H9 (cell line): Measurements from ENCODE around the gene STOM. TPM values are rescaled to one million over a fixed set of nuclear protein-coding genes. Genes with fewer than 3 reads are reported as not detected.

ENCODE experiments used
- DNase-seq: peaks from one replicate; pipeline ENCODE4 v3.0.0-alpha.2; 2017
- H2AFZ ChIP-seq: one replicate; pipeline ENCODE4 v1.6.1; 2013; ENCODE audit warnings: mild to moderate bottlenecking, low read length, control low read depth, moderate library complexity
- H2AK5ac ChIP-seq: 2 replicates; pipeline ENCODE4 v1.6.1; 2013; ENCODE audit warnings: low read length, control low read depth, mixed read lengths; ENCODE audit not compliant: insufficient read length
- H2BK120ac ChIP-seq: one replicate; pipeline ENCODE4 v1.6.1; 2013; ENCODE audit warnings: low read depth, mild to moderate bottlenecking, low read length, control low read depth, inconsistent platforms; ENCODE audit not compliant: poor library complexity, severe bottlenecking
- H2BK12ac ChIP-seq: 2 replicates; pipeline ENCODE4 v1.6.1; 2013; ENCODE audit warnings: low read length, control low read depth, mixed read lengths, low read depth; ENCODE audit not compliant: insufficient read length
- H2BK15ac ChIP-seq: 2 replicates; pipeline ENCODE4 v1.6.1; 2013; ENCODE audit warnings: low read depth, low read length, control low read depth
- H2BK20ac ChIP-seq: one replicate; pipeline ENCODE4 v1.6.1; 2013; ENCODE audit warnings: low read depth, mild to moderate bottlenecking, low read length, control low read depth, inconsistent platforms; ENCODE audit not compliant: poor library complexity, severe bottlenecking
- H2BK5ac ChIP-seq: 2 replicates; pipeline ENCODE4 v1.6.1; 2013; ENCODE audit warnings: low read length, control low read depth, mixed read lengths; ENCODE audit not compliant: insufficient read length
- H3K14ac ChIP-seq: 2 replicates; pipeline ENCODE4 v1.6.1; 2013; ENCODE audit warnings: low read length, control low read depth; ENCODE audit not compliant: insufficient read depth
- H3K18ac ChIP-seq: 2 replicates; pipeline ENCODE4 v1.6.1; 2013; ENCODE audit warnings: low read depth, mild to moderate bottlenecking, mixed read lengths, low read length, control low read depth; ENCODE audit not compliant: insufficient read length
- H3K23ac ChIP-seq: 2 replicates; pipeline ENCODE4 v1.6.1; 2013; ENCODE audit warnings: low read length, control low read depth, mixed read lengths, low read depth; ENCODE audit not compliant: insufficient read length
- H3K23me2 ChIP-seq: 2 replicates; pipeline ENCODE4 v1.6.1; 2013; ENCODE audit warnings: low read depth, mild to moderate bottlenecking, mixed read lengths, low read length, control low read depth; ENCODE audit not compliant: insufficient read length, poor library complexity, severe bottlenecking
- H3K27ac ChIP-seq: 2 replicates; pipeline ENCODE4 v1.5.1; 2013; ENCODE audit warnings: low read length, control low read depth, mixed read lengths, low read depth; ENCODE audit not compliant: insufficient read length
- H3K27me3 ChIP-seq: 2 replicates; pipeline ENCODE4 v1.6.1; 2013; ENCODE audit warnings: low read length, control low read depth, inconsistent platforms; ENCODE audit not compliant: insufficient read depth
- H3K4ac ChIP-seq: 2 replicates; pipeline ENCODE4 v1.6.1; 2013; ENCODE audit warnings: low read depth, mild to moderate bottlenecking, control low read depth, inconsistent platforms, low read length, moderate library complexity
- H3K4me1 ChIP-seq: 2 replicates; pipeline ENCODE4 v1.6.1; 2013; ENCODE audit warnings: low read length, control low read depth, inconsistent platforms; ENCODE audit not compliant: insufficient read depth
- H3K4me2 ChIP-seq: 2 replicates; pipeline ENCODE4 v1.6.1; 2013; ENCODE audit warnings: low read length, control low read depth, mixed read lengths; ENCODE audit not compliant: insufficient read length, insufficient read depth
- H3K56ac ChIP-seq: 2 replicates; pipeline ENCODE4 v1.6.1; 2013; ENCODE audit warnings: low read depth, mild to moderate bottlenecking, mixed read lengths, low read length, control low read depth; ENCODE audit not compliant: insufficient read length
- H3K79me1 ChIP-seq: 2 replicates; pipeline ENCODE4 v1.6.1; 2013; ENCODE audit warnings: low read depth, mild to moderate bottlenecking, moderate library complexity, low read length, control low read depth, inconsistent platforms; ENCODE audit not compliant: insufficient read depth, poor library complexity, severe bottlenecking
- H3K79me2 ChIP-seq: 2 replicates; pipeline ENCODE4 v1.6.1; 2013; ENCODE audit warnings: low read length, control low read depth, inconsistent platforms; ENCODE audit not compliant: insufficient read depth
- H3K9ac ChIP-seq: 2 replicates; pipeline ENCODE4 v1.6.1; 2013; ENCODE audit warnings: low read length, control low read depth, mixed read lengths; ENCODE audit not compliant: insufficient read length; ENCODE audit errors: extremely low read depth
- H3K9me3 ChIP-seq: one replicate; pipeline ENCODE4 v1.6.1; 2013; ENCODE audit warnings: low read depth, low read length, inconsistent platforms; ENCODE audit not compliant: control insufficient read depth
- H3T11ph ChIP-seq: one replicate; pipeline ENCODE4 v1.6.1; 2013; ENCODE audit warnings: mild to moderate bottlenecking, low read length, control low read depth, inconsistent platforms
- H4K20me1 ChIP-seq: one replicate; pipeline ENCODE4 v1.6.1; 2013; ENCODE audit not compliant: control insufficient read depth, insufficient read length, insufficient read depth
- H4K5ac ChIP-seq: 2 replicates; pipeline ENCODE4 v1.6.1; 2013; ENCODE audit warnings: low read depth, mild to moderate bottlenecking, mixed read lengths, low read length, control low read depth; ENCODE audit not compliant: insufficient read length
- H4K8ac ChIP-seq: replicated peaks from 2 replicates; pipeline ENCODE4 v1.6.1; 2013; ENCODE audit warnings: low read length, control low read depth, mixed read lengths, low read depth; ENCODE audit not compliant: insufficient read length
- H4K91ac ChIP-seq: 2 replicates; pipeline ENCODE4 v1.6.1; 2013; ENCODE audit warnings: low read depth, mild to moderate bottlenecking, moderate library complexity, mixed read lengths, low read length, control low read depth; ENCODE audit not compliant: insufficient read length
- H3K27ac Mint-ChIP-seq, 3 experiments: 2 replicates in 2 of 3; 3 replicates in 1 of 3; pipeline ENCODE4 v1.8.0; 2020 to 2021; ENCODE audit warnings: mixed read lengths in 3 of 3, mild to moderate bottlenecking in 1 of 3, moderate library complexity in 1 of 3
- H3K27me3 Mint-ChIP-seq: 2 replicates; pipeline ENCODE4 v1.8.0; 2021; ENCODE audit warnings: low read depth, mild to moderate bottlenecking, moderate library complexity, mixed read lengths
- H3K36me3 Mint-ChIP-seq, 3 experiments: 2 replicates in 2 of 3; 3 replicates in 1 of 3; pipeline ENCODE4 v1.8.0; 2020 to 2021; ENCODE audit warnings: low read depth in 3 of 3, mixed read lengths in 3 of 3; ENCODE audit not compliant: insufficient read depth in 1 of 3
- H3K4me1 Mint-ChIP-seq, 2 experiments: 2 replicates each; pipeline ENCODE4 v1.8.0; 2020; ENCODE audit warnings: mixed read lengths in 2 of 2
- H3K4me3 Mint-ChIP-seq, 2 experiments: 2 replicates in 1 of 2; 3 replicates in 1 of 2; pipeline ENCODE4 v1.8.0; 2020 to 2021; ENCODE audit warnings: mild to moderate bottlenecking in 2 of 2, mixed read lengths in 2 of 2, moderate library complexity in 1 of 2
- H3K9me3 Mint-ChIP-seq, 2 experiments: 2 replicates in 1 of 2; 3 replicates in 1 of 2; pipeline ENCODE4 v1.8.0; 2020; ENCODE audit warnings: mild to moderate bottlenecking in 2 of 2, mixed read lengths in 2 of 2, moderate library complexity in 1 of 2
- whole genome bisulfite sequencing: extraction: QIAGEN DNeasy Blood & Tissue Kit; methylation state at CpG from one replicate; pipeline ENCODE4 v1.1.7; 2013; ENCODE audit warnings: missing lambda C conversion rate, low lambda C conversion rate, mixed read lengths; ENCODE audit not compliant: insufficient read length; ENCODE audit errors: extremely low coverage; 5-methylcytosine and 5-hydroxymethylcytosine counted together
- total RNA-seq: library from RNA; stranded (reverse); gene quantifications from 2 replicates; pipeline ENCODE4 v1.2.1, GENCODE V29; 2021
- TF ChIP-seq, protein P1 (sequence below): fragments of 200-600 bp; sonication (generic); conservative IDR thresholded peaks from 3 replicates; pipeline ENCODE4 v1.8.0; 2021; ENCODE audit warnings: antibody characterized with exemption, mild to moderate bottlenecking

STOM gene
- total RNA-seq, 1 experiment from 2014 or later: 15.3 TPM

DNA sequence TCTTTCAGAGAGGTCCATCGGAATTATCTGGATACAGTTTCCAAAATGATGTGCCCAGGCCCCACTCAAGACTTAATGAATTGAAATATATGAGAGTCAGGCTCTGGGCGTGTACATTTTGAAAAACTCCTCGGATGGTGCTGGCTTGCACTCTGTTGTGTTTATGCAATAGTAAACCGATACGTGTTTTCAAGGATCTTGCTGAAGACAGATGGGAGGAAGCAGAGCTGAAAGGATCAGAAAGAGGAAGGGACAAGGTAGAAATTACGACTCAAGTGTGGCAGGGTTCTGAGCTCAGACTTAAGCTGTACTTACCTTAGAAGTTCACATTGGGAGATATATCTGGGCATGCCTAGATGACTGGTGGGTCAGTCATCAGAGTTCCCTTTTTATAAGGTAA, 13.7 kb upstream of the STOM start:
- Histone ChIP-seq H3K4me1 (peaks cover 4% of the 10 kb centered on the region; the same call in 1 of the 2 replicates), H3K9ac (no peak overlapping the region), H4K20me1 (no peaks in the 10 kb centered on the region), H3K23ac (no peak overlapping the region), H3K79me1 (no peaks in the 10 kb centered on the region), H3K23me2 (no peaks in the 10 kb centered on the region), H3K14ac (no peak overlapping the region), H2BK20ac (no peak overlapping the region), H4K8ac (no peak overlapping the region), H3T11ph (no peak overlapping the region), H2BK15ac (no peak overlapping the region), H2BK12ac (no peak overlapping the region), H4K5ac (no peak overlapping the region), H2AFZ (no peak overlapping the region), H3K18ac (no peak overlapping the region), H3K4me2 (no peak overlapping the region), H4K91ac (no peak overlapping the region), H3K56ac (no peak overlapping the region), H3K79me2 (no peaks in the 10 kb centered on the region), H3K27ac (no peak overlapping the region), H3K27me3 (no peaks in the 10 kb centered on the region), H2AK5ac (no peak overlapping the region), H2BK5ac (no peak overlapping the region), H2BK120ac (no peak overlapping the region), H3K9me3 (no peaks in the 10 kb centered on the region), H3K4ac (no peak overlapping the region)
- no peak for DNase-seq
- Mint-ChIP-seq H3K9me3 (peaks cover 0 to 3% of the 10 kb centered on the region in 2 experiments; a peak in 1 of 5 replicates), H3K36me3 (no peaks in the 10 kb centered on the region), H3K27ac (no peak overlapping the region; a peak in 1 of 7 replicates), H3K27me3 (no peaks in the 10 kb centered on the region), H3K4me3 (no peak overlapping the region), H3K4me1 (peaks cover 16 to 21% of the 10 kb centered on the region in 2 experiments)
- WGBS: no CpG with 5 or more reads among the region's 6 CpGs
- TF ChIP-seq, protein P1, sequence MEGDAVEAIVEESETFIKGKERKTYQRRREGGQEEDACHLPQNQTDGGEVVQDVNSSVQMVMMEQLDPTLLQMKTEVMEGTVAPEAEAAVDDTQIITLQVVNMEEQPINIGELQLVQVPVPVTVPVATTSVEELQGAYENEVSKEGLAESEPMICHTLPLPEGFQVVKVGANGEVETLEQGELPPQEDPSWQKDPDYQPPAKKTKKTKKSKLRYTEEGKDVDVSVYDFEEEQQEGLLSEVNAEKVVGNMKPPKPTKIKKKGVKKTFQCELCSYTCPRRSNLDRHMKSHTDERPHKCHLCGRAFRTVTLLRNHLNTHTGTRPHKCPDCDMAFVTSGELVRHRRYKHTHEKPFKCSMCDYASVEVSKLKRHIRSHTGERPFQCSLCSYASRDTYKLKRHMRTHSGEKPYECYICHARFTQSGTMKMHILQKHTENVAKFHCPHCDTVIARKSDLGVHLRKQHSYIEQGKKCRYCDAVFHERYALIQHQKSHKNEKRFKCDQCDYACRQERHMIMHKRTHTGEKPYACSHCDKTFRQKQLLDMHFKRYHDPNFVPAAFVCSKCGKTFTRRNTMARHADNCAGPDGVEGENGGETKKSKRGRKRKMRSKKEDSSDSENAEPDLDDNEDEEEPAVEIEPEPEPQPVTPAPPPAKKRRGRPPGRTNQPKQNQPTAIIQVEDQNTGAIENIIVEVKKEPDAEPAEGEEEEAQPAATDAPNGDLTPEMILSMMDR: no peak
